ENCODE results near the gene RHOBTB3. TPM values are rescaled to one million over a fixed set of nuclear protein-coding genes. Genes with fewer than 3 reads are reported as not detected.

Gene RHOBTB3
- total RNA-seq, 1 donor from 2014 or later: 73.8 TPM

- H3K4me3 Mint-ChIP-seq (ENCODE audit: unreplicated experiment): no peak overlapping the region
- H3K27ac Mint-ChIP-seq (ENCODE audit: unreplicated experiment): no peak overlapping the region
- no peak overlapping the region for H3K27ac ChIP-seq (ENCODE audit: low read depth, low read length)
- TF ChIP-seq CTCF (IDR thresholded peaks at IDR 0.05; ENCODE audit: insufficient read depth, low read depth, low read length) (no peak), EZH2 (IDR thresholded peaks at IDR 0.05; ENCODE audit: insufficient read depth, low read length) (no peak)
- H3K36me3 Mint-ChIP-seq (ENCODE audit: low read depth, unreplicated experiment): no peaks in the 10 kb centered on the region
- H3K9me3 Mint-ChIP-seq (ENCODE audit: unreplicated experiment): no peaks in the 10 kb centered on the region
- H3K36me3 ChIP-seq (ENCODE audit: insufficient read depth, low read length): no peaks in the 10 kb centered on the region
- H4K20me1 ChIP-seq (ENCODE audit: insufficient read depth, low read length): no peaks in the 10 kb centered on the region
- no peak overlapping the region for H3K9ac ChIP-seq (ENCODE audit: low read length)
- no peaks in the 10 kb centered on the region for H3K9me3 ChIP-seq (ENCODE audit: insufficient read depth, low read depth, low read length)
- DNase-seq (ENCODE audit: low read depth) (no peak), FAIRE-seq (no peak)
- H3K4me3 ChIP-seq (ENCODE audit: insufficient read depth, low read depth, low read length): no peak overlapping the region
- no peaks in the 10 kb centered on the region for H3K27me3 ChIP-seq (ENCODE audit: insufficient read depth, low read length)
- no peak overlapping the region for H2AFZ ChIP-seq (ENCODE audit: low read depth, low read length)
- no peaks in the 10 kb centered on the region for H3K79me2 ChIP-seq (ENCODE audit: insufficient read depth, low read length)
- H3K4me1 Mint-ChIP-seq (ENCODE audit: low read depth, unreplicated experiment): peaks cover 2% of the 10 kb centered on the region
- H3K4me1 ChIP-seq (ENCODE audit: insufficient read depth, low read length): no peaks in the 10 kb centered on the region
- H3K27me3 Mint-ChIP-seq (ENCODE audit: low read depth, unreplicated experiment): no peaks in the 10 kb centered on the region
- H3K4me2 ChIP-seq (ENCODE audit: low read length): no peak overlapping the region
Measured at GRCh38 chr5:95690333-95690732, 40.8 kb upstream of the RHOBTB3 start.

GRCh38 chr5:95697781-95698681 is 33.1 kb upstream of the RHOBTB3 start:
- Histone ChIP-seq H2AFZ (ENCODE audit: low read depth, low read length) (no peak overlapping the region), H3K4me3 (ENCODE audit: insufficient read depth, low read depth, low read length) (no peak overlapping the region), H3K4me1 (ENCODE audit: insufficient read depth, low read length) (no peaks in the 10 kb centered on the region), H4K20me1 (ENCODE audit: insufficient read depth, low read length) (no peaks in the 10 kb centered on the region), H3K79me2 (ENCODE audit: insufficient read depth, low read length) (no peaks in the 10 kb centered on the region), H3K27ac (ENCODE audit: low read depth, low read length) (no peak overlapping the region), H3K36me3 (ENCODE audit: insufficient read depth, low read length) (no peaks in the 10 kb centered on the region), H3K9ac (ENCODE audit: low read length) (no peak overlapping the region), H3K4me2 (ENCODE audit: low read length) (no peak overlapping the region), H3K9me3 (ENCODE audit: insufficient read depth, low read depth, low read length) (no peaks in the 10 kb centered on the region), H3K27me3 (ENCODE audit: insufficient read depth, low read length) (no peaks in the 10 kb centered on the region)
- no peak overlapping the region for H3K4me3 Mint-ChIP-seq (ENCODE audit: unreplicated experiment)
- H3K4me1 Mint-ChIP-seq (ENCODE audit: low read depth, unreplicated experiment): peaks cover 9% of the 10 kb centered on the region
- FAIRE-seq: no peak
- H3K27me3 Mint-ChIP-seq (ENCODE audit: low read depth, unreplicated experiment): no peaks in the 10 kb centered on the region
- peaks cover 2% of the 10 kb centered on the region for H3K36me3 Mint-ChIP-seq (ENCODE audit: low read depth, unreplicated experiment)
- no peaks in the 10 kb centered on the region for H3K9me3 Mint-ChIP-seq (ENCODE audit: unreplicated experiment)
- DNase-seq (ENCODE audit: low read depth): no peak
- no peak for TF ChIP-seq EZH2 (IDR thresholded peaks at IDR 0.05; ENCODE audit: insufficient read depth, low read length)
- no peak for TF ChIP-seq CTCF (IDR thresholded peaks at IDR 0.05; ENCODE audit: insufficient read depth, low read depth, low read length)
- H3K27ac Mint-ChIP-seq (ENCODE audit: unreplicated experiment): no peak overlapping the region

- Mint-ChIP-seq H3K36me3 (ENCODE audit: low read depth, unreplicated experiment) (peaks cover 2% of the 10 kb centered on the region), H3K27me3 (ENCODE audit: low read depth, unreplicated experiment) (no peaks in the 10 kb centered on the region), H3K4me3 (ENCODE audit: unreplicated experiment) (no peak overlapping the region), H3K27ac (ENCODE audit: unreplicated experiment) (no peak overlapping the region), H3K4me1 (ENCODE audit: low read depth, unreplicated experiment) (peaks cover 9% of the 10 kb centered on the region), H3K9me3 (ENCODE audit: unreplicated experiment) (no peaks in the 10 kb centered on the region)
- no peaks in the 10 kb centered on the region for H3K27me3 ChIP-seq (ENCODE audit: insufficient read depth, low read length)
- no peaks in the 10 kb centered on the region for H3K9me3 ChIP-seq (ENCODE audit: insufficient read depth, low read depth, low read length)
- no peak overlapping the region for H3K4me3 ChIP-seq (ENCODE audit: insufficient read depth, low read depth, low read length)
- no peak overlapping the region for H3K27ac ChIP-seq (ENCODE audit: low read depth, low read length)
- no peak overlapping the region for H3K4me2 ChIP-seq (ENCODE audit: low read length)
- H3K9ac ChIP-seq (ENCODE audit: low read length): no peak overlapping the region
- H4K20me1 ChIP-seq (ENCODE audit: insufficient read depth, low read length): no peaks in the 10 kb centered on the region
- no peaks in the 10 kb centered on the region for H3K4me1 ChIP-seq (ENCODE audit: insufficient read depth, low read length)
- H3K36me3 ChIP-seq (ENCODE audit: insufficient read depth, low read length): no peaks in the 10 kb centered on the region
- no peaks in the 10 kb centered on the region for H3K79me2 ChIP-seq (ENCODE audit: insufficient read depth, low read length)
- no peak overlapping the region for H2AFZ ChIP-seq (ENCODE audit: low read depth, low read length)
- no peak for TF ChIP-seq EZH2 (IDR thresholded peaks at IDR 0.05; ENCODE audit: insufficient read depth, low read length)
- TF ChIP-seq CTCF (IDR thresholded peaks at IDR 0.05; ENCODE audit: insufficient read depth, low read depth, low read length): no peak
- no peak for DNase-seq (ENCODE audit: low read depth)
- FAIRE-seq: no peak
Measured at GRCh38 chr5:95699337-95699736, 31.8 kb upstream of the RHOBTB3 start.

All from astrocyte (in vitro differentiated cells and primary cell).